Activated CD8-positive, alpha-beta T cell treated with anti-CD3 and anti-CD28 coated beads for 36 hours (primary cell): Measurements from ENCODE around the gene ADAM22. TPM values are rescaled to one million over a fixed set of nuclear protein-coding genes. Genes with fewer than 3 reads are reported as not detected.

ENCODE experiments used
- ATAC-seq: fragments of 200-7000 bp; cut with Tn5 transposase; one replicate; pipeline ENCODE4 v1.10.0; 2021; ENCODE audit warnings: mild to moderate bottlenecking, moderate library complexity
- CTCF ChIA-PET: fragments of 350-600 bp; sonication (Branson Sonifier 250); formaldehyde crosslinking; loops from one replicate; lab custom pipeline; 2021; ENCODE audit warnings: antibody characterized with exemption; lab: Charles Lee
- POLR2A ChIA-PET: fragments of 350-600 bp; sonication (Branson Sonifier 250); formaldehyde crosslinking; loops from one replicate; lab custom pipeline; 2021; ENCODE audit warnings: antibody characterized with exemption; lab: Charles Lee
- DNase-seq: peaks from one replicate; pipeline ENCODE4 v3.0.0-alpha.2; 2020
- H3K27ac Mint-ChIP-seq: one replicate; pipeline ENCODE4 v1.8.0; 2021; ENCODE audit warnings: mild to moderate bottlenecking, mixed read lengths
- H3K27me3 Mint-ChIP-seq: one replicate; pipeline ENCODE4 v1.8.0; 2021; ENCODE audit warnings: mixed read lengths
- H3K36me3 Mint-ChIP-seq: one replicate; pipeline ENCODE4 v1.8.0; 2021; ENCODE audit warnings: low read depth, mixed read lengths
- H3K4me1 Mint-ChIP-seq: one replicate; pipeline ENCODE4 v1.8.0; 2021; ENCODE audit warnings: low read depth, mixed read lengths
- H3K4me3 Mint-ChIP-seq: one replicate; pipeline ENCODE4 v1.8.0; 2021; ENCODE audit warnings: mild to moderate bottlenecking, moderate library complexity, mixed read lengths
- H3K9me3 Mint-ChIP-seq: one replicate; pipeline ENCODE4 v1.8.0; 2021; ENCODE audit warnings: mixed read lengths
- CTCF ChIP-seq: fragments of 200-600 bp; IDR thresholded peaks from one replicate; pipeline ENCODE4 v1.8.0; 2022; ENCODE audit warnings: antibody characterized with exemption, mild to moderate bottlenecking
- intact Hi-C: fragments of 100-400 bp; cut with micrococcal nuclease; formaldehyde crosslinking; loops from one replicate; pipeline ENCODE4 v1.10.0; 2022
- total RNA-seq, 2 experiments: library from RNA; stranded (reverse); gene quantifications; one replicate each; pipeline ENCODE4 v1.2.3, GENCODE V29; 2021

The ADAM22 gene
- total RNA-seq, 2 experiments from 2014 or later = 2.3 to 3.0 TPM

GRCh38 chr7:88015309-88015708, 81.3 kb downstream of the ADAM22 start:
- ChIA-PET POLR2A (no interaction called here), CTCF (no interaction called here)
- DNase-seq (no peak), ATAC-seq (no peak)
- Mint-ChIP-seq H3K27me3 (no peaks in the 10 kb centered on the region), H3K36me3 (no peaks in the 10 kb centered on the region), H3K4me1 (no peaks in the 10 kb centered on the region), H3K9me3 (no peaks in the 10 kb centered on the region), H3K27ac (no peak overlapping the region), H3K4me3 (no peak overlapping the region)
- intact Hi-C loops = no loop called here
- TF ChIP-seq CTCF = no peak

- no peak overlapping the region for H3K4me3 Mint-ChIP-seq
- intact Hi-C loops = no loop called here
- POLR2A ChIA-PET = no interaction called here
- CTCF ChIA-PET = no interaction called here
- H3K4me1 Mint-ChIP-seq = no peaks in the 10 kb centered on the region
- H3K27ac Mint-ChIP-seq = no peak overlapping the region
- no peak for TF ChIP-seq CTCF
- H3K36me3 Mint-ChIP-seq = no peaks in the 10 kb centered on the region
- DNase-seq = no peak
- H3K27me3 Mint-ChIP-seq = no peaks in the 10 kb centered on the region
- ATAC-seq = no peak
- H3K9me3 Mint-ChIP-seq = no peaks in the 10 kb centered on the region
These were observed 84.5 kb downstream of the ADAM22 start for GRCh38 chr7:88018501-88018900.

- Mint-ChIP-seq H3K27ac (no peak overlapping the region), H3K27me3 (no peaks in the 10 kb centered on the region), H3K9me3 (peaks cover 5% of the 10 kb centered on the region), H3K4me1 (no peaks in the 10 kb centered on the region), H3K36me3 (no peaks in the 10 kb centered on the region), H3K4me3 (no peak overlapping the region)
- ChIA-PET POLR2A (no interaction called here), CTCF (no interaction called here)
- no peak for TF ChIP-seq CTCF
- ATAC-seq = no peak
- no peak for DNase-seq
- intact Hi-C loops = no loop called here
These were observed 87.1 kb downstream of the ADAM22 start for GRCh38 chr7:88020953-88021665.

GRCh38 chr7:88027724-88028123, 93.7 kb downstream of the ADAM22 start:
- Mint-ChIP-seq H3K4me3 (no peak overlapping the region), H3K36me3 (peaks cover 16% of the 10 kb centered on the region), H3K4me1 (no peaks in the 10 kb centered on the region), H3K27me3 (no peaks in the 10 kb centered on the region), H3K9me3 (peaks cover 24% of the 10 kb centered on the region), H3K27ac (no peak overlapping the region)
- ChIA-PET CTCF (no interaction called here), POLR2A (interaction anchor here (0.7 kb wide), 1 partner anchor 17 kb away, joined by 3 read pairs; no protein-coding TSS in a partner anchor)
- TF ChIP-seq CTCF = no peak
- intact Hi-C loops = no loop called here
- DNase-seq (no peak), ATAC-seq (no peak)

- H3K27ac Mint-ChIP-seq = no peak overlapping the region
- H3K27me3 Mint-ChIP-seq = no peaks in the 10 kb centered on the region
- no peak overlapping the region for H3K4me3 Mint-ChIP-seq
- H3K9me3 Mint-ChIP-seq = peaks cover 18% of the 10 kb centered on the region
- no peak for TF ChIP-seq CTCF
- ChIA-PET CTCF (no interaction called here), POLR2A (interaction anchor here (0.5 kb wide), 1 partner anchor 53 kb away, joined by 3 read pairs; no protein-coding TSS in a partner anchor)
- H3K4me1 Mint-ChIP-seq = no peaks in the 10 kb centered on the region
- ATAC-seq (no peak), DNase-seq (no peak)
- peaks cover 19% of the 10 kb centered on the region for H3K36me3 Mint-ChIP-seq
- intact Hi-C loops = no loop called here
These were observed 100.1 kb downstream of the ADAM22 start for GRCh38 chr7:88034083-88034695.
